WTC11 (cell line): ENCODE data around the gene ZDHHC17. TPM values are rescaled to one million over a fixed set of nuclear protein-coding genes. Genes with fewer than 3 reads are reported as not detected.

Source experiments
- ATAC-seq: fragments of 200-7000 bp; cut with Tn5 transposase; 2 replicates; pipeline ENCODE4 v1.10.0; 2021; ENCODE audit warnings: mild to moderate bottlenecking, moderate library complexity
- CTCF ChIA-PET: fragments of 300-600 bp; sonication (Branson Sonifier 250); formaldehyde crosslinking; loops from one replicate; lab custom pipeline; 2021; ENCODE audit warnings: antibody characterized with exemption; lab: Charles Lee
- POLR2A ChIA-PET: fragments of 350-600 bp; sonication (Branson Sonifier 250); formaldehyde crosslinking; loops from one replicate; lab custom pipeline; 2021; ENCODE audit warnings: antibody characterized with exemption; lab: Charles Lee
- DNase-seq: peaks from one replicate; pipeline ENCODE4 v3.0.0; 2021; ENCODE audit warnings: low spot score
- H3K27ac Mint-ChIP-seq: 2 replicates; pipeline ENCODE4 v1.8.0; 2021; ENCODE audit warnings: mixed read lengths
- H3K27me3 Mint-ChIP-seq: 2 replicates; pipeline ENCODE4 v1.8.0; 2021; ENCODE audit warnings: low read depth, mild to moderate bottlenecking, moderate library complexity, mixed read lengths
- H3K36me3 Mint-ChIP-seq: 2 replicates; pipeline ENCODE4 v1.8.0; 2021; ENCODE audit warnings: mixed read lengths
- H3K4me1 Mint-ChIP-seq: 2 replicates; pipeline ENCODE4 v1.8.0; 2022; ENCODE audit warnings: mixed read lengths
- H3K4me3 Mint-ChIP-seq: 2 replicates; pipeline ENCODE4 v1.8.0; 2021; ENCODE audit warnings: mild to moderate bottlenecking, moderate library complexity, mixed read lengths
- H3K9me3 Mint-ChIP-seq: 2 replicates; pipeline ENCODE4 v1.8.0; 2021; ENCODE audit warnings: mixed read lengths
- AFF4 ChIP-seq: sonication (generic); formaldehyde crosslinking; IDR thresholded peaks from 2 replicates; pipeline ENCODE4 v1.8.1; 2023; ENCODE audit warnings: mild to moderate bottlenecking, missing genetic modification reagents, borderline replicate concordance
- CBFB ChIP-seq: sonication (generic); formaldehyde crosslinking; IDR thresholded peaks from 2 replicates; pipeline ENCODE4 v1.8.1; 2022; ENCODE audit warnings: mild to moderate bottlenecking, low read depth, missing genetic modification reagents
- ELF4 ChIP-seq: sonication (generic); formaldehyde crosslinking; IDR thresholded peaks from 2 replicates; pipeline ENCODE4 v1.8.1; 2022; ENCODE audit warnings: low read depth, mild to moderate bottlenecking, moderate library complexity, missing genetic modification reagents
- FOXK1 ChIP-seq: sonication (generic); formaldehyde crosslinking; IDR thresholded peaks from 2 replicates; pipeline ENCODE4 v1.8.0; 2022; ENCODE audit warnings: mild to moderate bottlenecking, moderate library complexity, missing genetic modification reagents
- HMGA2 ChIP-seq: fragments of 250-450 bp; sonication (Bioruptor Pico); IDR thresholded peaks from 2 replicates; pipeline ENCODE4 v1.4.0; 2021; ENCODE audit warnings: mild to moderate bottlenecking, moderate library complexity
- JAZF1 ChIP-seq: fragments of 250-450 bp; sonication (Bioruptor Pico); IDR thresholded peaks from 2 replicates; pipeline ENCODE4 v1.9.0; 2021; ENCODE audit warnings: moderate library complexity, mild to moderate bottlenecking, inconsistent platforms
- KAT7 ChIP-seq: sonication (generic); formaldehyde crosslinking; IDR thresholded peaks from 2 replicates; pipeline ENCODE4 v1.8.1; 2023; ENCODE audit warnings: missing genetic modification reagents, mild to moderate bottlenecking, borderline replicate concordance
- PRRX2 ChIP-seq: fragments of 250-450 bp; sonication (Bioruptor Pico); IDR thresholded peaks from 2 replicates; pipeline ENCODE4 v1.8.0; 2021; ENCODE audit warnings: mild to moderate bottlenecking
- SP1 ChIP-seq: sonication (generic); formaldehyde crosslinking; conservative IDR thresholded peaks from 2 replicates; pipeline ENCODE4 v1.8.1; 2022; ENCODE audit warnings: missing genetic modification reagents
- TCF7 ChIP-seq: sonication (generic); formaldehyde crosslinking; IDR thresholded peaks from 2 replicates; pipeline ENCODE4 v1.8.0; 2022; ENCODE audit warnings: mild to moderate bottlenecking, low read depth, missing genetic modification reagents, moderate library complexity
- USF2 ChIP-seq: sonication (generic); formaldehyde crosslinking; IDR thresholded peaks from 2 replicates; pipeline ENCODE4 v1.8.1; 2023; ENCODE audit warnings: mild to moderate bottlenecking, missing genetic modification reagents, moderate library complexity
- ZMAT4 ChIP-seq: fragments of 250-450 bp; sonication (Bioruptor Pico); IDR thresholded peaks from 2 replicates; pipeline ENCODE4 v1.9.0; 2021; ENCODE audit warnings: mild to moderate bottlenecking
- total RNA-seq: library from RNA; stranded (reverse); gene quantifications from 3 replicates; pipeline ENCODE4 v1.2.3, GENCODE V29; 2021
- TF ChIP-seq, protein P1 (sequence below): fragments of 250-450 bp; sonication (Bioruptor Pico); IDR thresholded peaks from 2 replicates; pipeline ENCODE4 v2.1.2; 2022; ENCODE audit warnings: mild to moderate bottlenecking, moderate library complexity
- TF ChIP-seq, protein P2 (sequence below): sonication (generic); formaldehyde crosslinking; IDR thresholded peaks from 2 replicates; pipeline ENCODE4 v1.8.0; 2022; ENCODE audit warnings: mild to moderate bottlenecking, missing genetic modification reagents
- TF ChIP-seq, protein P3 (sequence below): sonication (generic); formaldehyde crosslinking; IDR thresholded peaks from 2 replicates; pipeline ENCODE4 v1.8.0; 2022; ENCODE audit warnings: mild to moderate bottlenecking, missing genetic modification reagents
- TF ChIP-seq, protein P4 (sequence below): sonication (generic); formaldehyde crosslinking; IDR thresholded peaks from 2 replicates; pipeline ENCODE4 v1.8.1; 2023; ENCODE audit warnings: mild to moderate bottlenecking, missing genetic modification reagents, moderate library complexity
- TF ChIP-seq, protein P5 (sequence below): sonication (generic); formaldehyde crosslinking; conservative IDR thresholded peaks from 2 replicates; pipeline ENCODE4 v1.8.1; 2022; ENCODE audit warnings: mild to moderate bottlenecking, missing genetic modification reagents

ZDHHC17 gene
- total RNA-seq, 1 experiment from 2014 or later: 30.7 TPM

DNA sequence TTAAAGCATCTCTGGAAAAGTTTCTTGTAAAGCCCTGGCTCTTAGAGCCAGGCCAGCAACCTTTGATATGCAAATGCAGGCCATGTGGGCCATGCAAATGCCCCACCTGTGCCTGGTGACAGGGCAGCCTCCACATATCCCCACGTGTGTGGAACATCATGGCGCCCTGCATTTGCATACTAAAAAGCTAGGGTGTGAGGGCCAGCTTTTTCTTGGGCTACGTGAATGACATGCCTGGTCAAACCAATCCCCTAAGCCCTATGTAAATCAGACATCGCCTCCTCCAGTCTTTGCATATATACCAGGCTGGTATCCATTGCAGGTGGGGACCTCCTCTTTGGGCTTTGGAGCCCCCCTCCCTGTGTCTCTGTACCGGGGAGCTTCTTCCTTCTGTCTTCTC lies 108.5 kb downstream of the ZDHHC17 start:
- Mint-ChIP-seq H3K27me3 (no peaks in the 10 kb centered on the region), H3K9me3 (no peaks in the 10 kb centered on the region), H3K4me3 (peak overlapping the region; percentile 20; the same call in 1 of the 2 replicates), H3K27ac (peak overlapping the region; percentile 89), H3K36me3 (no peaks in the 10 kb centered on the region; the same call in 1 of the 2 replicates), H3K4me1 (peaks cover 69% of the 10 kb centered on the region)
- CTCF ChIA-PET: interaction anchor here (1.3 to 5.0 kb wide), 4 partner anchors 49 to 224 kb away, joined by 3 to 35 read pairs (median 4); no protein-coding TSS in a partner anchor
- ATAC-seq: peak; percentile 83
- peak; percentile 77 for DNase-seq
- POLR2A ChIA-PET: no interaction called here
- TF ChIP-seq USF2 (CRISPR knock-in tag) (peak; percentile 71), FOXK1 (CRISPR knock-in tag) (0 out of 2 replicates have a peak, but pooled peaks have one; percentile 39)
- TF ChIP-seq, protein P1, sequence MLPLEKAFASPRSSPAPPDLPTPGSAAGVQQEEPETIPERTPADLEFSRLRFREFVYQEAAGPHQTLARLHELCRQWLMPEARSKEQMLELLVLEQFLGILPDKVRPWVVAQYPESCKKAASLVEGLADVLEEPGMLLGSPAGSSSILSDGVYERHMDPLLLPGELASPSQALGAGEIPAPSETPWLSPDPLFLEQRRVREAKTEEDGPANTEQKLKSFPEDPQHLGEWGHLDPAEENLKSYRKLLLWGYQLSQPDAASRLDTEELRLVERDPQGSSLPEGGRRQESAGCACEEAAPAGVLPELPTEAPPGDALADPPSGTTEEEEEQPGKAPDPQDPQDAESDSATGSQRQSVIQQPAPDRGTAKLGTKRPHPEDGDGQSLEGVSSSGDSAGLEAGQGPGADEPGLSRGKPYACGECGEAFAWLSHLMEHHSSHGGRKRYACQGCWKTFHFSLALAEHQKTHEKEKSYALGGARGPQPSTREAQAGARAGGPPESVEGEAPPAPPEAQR (CRISPR knock-in tag): no peak
- TF ChIP-seq, protein P2, sequence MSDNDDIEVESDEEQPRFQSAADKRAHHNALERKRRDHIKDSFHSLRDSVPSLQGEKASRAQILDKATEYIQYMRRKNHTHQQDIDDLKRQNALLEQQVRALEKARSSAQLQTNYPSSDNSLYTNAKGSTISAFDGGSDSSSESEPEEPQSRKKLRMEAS (CRISPR knock-in tag): peak; percentile 79
- TF ChIP-seq, protein P3, sequence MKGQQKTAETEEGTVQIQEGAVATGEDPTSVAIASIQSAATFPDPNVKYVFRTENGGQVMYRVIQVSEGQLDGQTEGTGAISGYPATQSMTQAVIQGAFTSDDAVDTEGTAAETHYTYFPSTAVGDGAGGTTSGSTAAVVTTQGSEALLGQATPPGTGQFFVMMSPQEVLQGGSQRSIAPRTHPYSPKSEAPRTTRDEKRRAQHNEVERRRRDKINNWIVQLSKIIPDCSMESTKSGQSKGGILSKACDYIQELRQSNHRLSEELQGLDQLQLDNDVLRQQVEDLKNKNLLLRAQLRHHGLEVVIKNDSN (CRISPR knock-in tag): peak; percentile 75

GRCh38 chr12:76874027-76874426 lies 110.1 kb downstream of the ZDHHC17 start:
- H3K36me3 Mint-ChIP-seq: no peaks in the 10 kb centered on the region
- ChIA-PET CTCF (interaction anchor here (5.0 kb wide), 1 partner anchor 137 kb away, joined by 35 read pairs; no protein-coding TSS in a partner anchor), POLR2A (no interaction called here)

More at GRCh38 chr12:76874027-76874426, 110.1 kb downstream of the ZDHHC17 start:
- ATAC-seq (no peak), DNase-seq (no peak)
- TF ChIP-seq FOXK1 (CRISPR knock-in tag) (no peak), AFF4 (no peak), ZMAT4 (CRISPR knock-in tag) (no peak), KAT7 (CRISPR knock-in tag) (no peak), PRRX2 (CRISPR knock-in tag) (no peak), CBFB (CRISPR knock-in tag) (no peak), TCF7 (CRISPR knock-in tag) (no peak), ELF4 (CRISPR knock-in tag) (no peak), SP1 (CRISPR knock-in tag) (no peak), JAZF1 (no peak), HMGA2 (no peak)
- TF ChIP-seq, protein P4, sequence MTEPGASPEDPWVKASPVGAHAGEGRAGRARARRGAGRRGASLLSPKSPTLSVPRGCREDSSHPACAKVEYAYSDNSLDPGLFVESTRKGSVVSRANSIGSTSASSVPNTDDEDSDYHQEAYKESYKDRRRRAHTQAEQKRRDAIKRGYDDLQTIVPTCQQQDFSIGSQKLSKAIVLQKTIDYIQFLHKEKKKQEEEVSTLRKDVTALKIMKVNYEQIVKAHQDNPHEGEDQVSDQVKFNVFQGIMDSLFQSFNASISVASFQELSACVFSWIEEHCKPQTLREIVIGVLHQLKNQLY (CRISPR knock-in tag): no peak
- TF ChIP-seq, protein P5, sequence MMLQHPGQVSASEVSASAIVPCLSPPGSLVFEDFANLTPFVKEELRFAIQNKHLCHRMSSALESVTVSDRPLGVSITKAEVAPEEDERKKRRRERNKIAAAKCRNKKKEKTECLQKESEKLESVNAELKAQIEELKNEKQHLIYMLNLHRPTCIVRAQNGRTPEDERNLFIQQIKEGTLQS: no peak
- Mint-ChIP-seq H3K9me3 (no peaks in the 10 kb centered on the region), H3K4me3 (no peak overlapping the region), H3K27me3 (no peaks in the 10 kb centered on the region), H3K27ac (no peak overlapping the region; the same call in 1 of the 2 replicates), H3K4me1 (peaks cover 72% of the 10 kb centered on the region)
